SK-N-SH (cell line): Measurements from ENCODE around the gene NEGR1. TPM values are rescaled to one million over a fixed set of nuclear protein-coding genes. Genes with fewer than 3 reads are reported as not detected.

Source experiments
- CTCF ChIA-PET: fragments of 300-600, 350-600 bp; formaldehyde crosslinking; extraction: SDS; loops from one replicate; lab custom pipeline; 2021; lab: Yijun Ruan, JAX
- POLR2A ChIA-PET: fragments of 350-600 bp; sonication (Branson Sonifier 250); formaldehyde crosslinking; extraction: SDS; loops from one replicate; lab custom pipeline; 2020; ENCODE audit warnings: antibody characterized with exemption, inconsistent platforms; lab: Yijun Ruan, JAX
- DNase-seq: peaks from one replicate; pipeline ENCODE4 v3.0.0; 2012
- H2AFZ ChIP-seq: fragments of 200-600 bp; sonication (generic); 2 replicates; pipeline ENCODE4 v1.8.1; 2016; ENCODE audit warnings: antibody characterized with exemption, mild to moderate bottlenecking, low read depth
- H3F3A ChIP-seq: fragments of 200-600 bp; sonication (generic); replicated peaks from 2 replicates; pipeline ENCODE3; 2016; ENCODE audit warnings: antibody characterized with exemption, mild to moderate bottlenecking; ENCODE audit not compliant: insufficient read depth
- H3K27ac ChIP-seq, 2 experiments: fragments of 200-500 bp in 1 of 2; fragments of 200-600 bp in 1 of 2; sonication (Bioruptor generic) in 1 of 2; sonication (generic), shearing (Covaris generic) in 1 of 2; 2 replicates each; pipeline versions ENCODE4 v1.5.1 to v1.6.1; 2014 to 2016; ENCODE audit warnings: low read depth in 2 of 2, inconsistent platforms in 1 of 2, low read length in 1 of 2, mild to moderate bottlenecking in 1 of 2, mixed read lengths in 1 of 2
- H3K27me3 ChIP-seq: fragments of 200-600 bp; sonication (generic), shearing (Covaris generic); 2 replicates; pipeline ENCODE4 v1.6.1; 2016; ENCODE audit warnings: mixed run types; ENCODE audit not compliant: insufficient read depth
- H3K36me3 ChIP-seq, 2 experiments: fragments of 200-500 bp in 1 of 2; fragments of 200-600 bp in 1 of 2; sonication (Bioruptor generic) in 1 of 2; sonication (generic) in 1 of 2; replicated peaks in 1 of 2; 2 replicates each; pipeline versions ENCODE3 to v1.5.1; 2014 to 2016; ENCODE audit warnings: low read length in 1 of 2, mild to moderate bottlenecking in 1 of 2; ENCODE audit not compliant: insufficient read depth in 2 of 2, control insufficient read depth in 1 of 2
- H3K4me1 ChIP-seq, 2 experiments: fragments of 200-500 bp in 1 of 2; fragments of 200-600 bp in 1 of 2; sonication (Bioruptor generic) in 1 of 2; sonication (generic), shearing (Covaris generic) in 1 of 2; 2 replicates each; pipeline versions ENCODE4 v1.5.1 to v1.6.1; 2014 to 2016; ENCODE audit warnings: low read depth in 1 of 2, low read length in 1 of 2, mixed run types in 1 of 2; ENCODE audit not compliant: insufficient read depth in 2 of 2, control insufficient read depth in 1 of 2
- H3K4me2 ChIP-seq: fragments of 200-600 bp; sonication (generic), shearing (Covaris generic); 2 replicates; pipeline ENCODE4 v1.6.1; 2017; ENCODE audit warnings: mixed run types
- H3K4me3 ChIP-seq, 2 experiments: fragments of 200-500 bp in 1 of 2; fragments of 200-600 bp in 1 of 2; sonication (Bioruptor generic) in 1 of 2; sonication (generic), shearing (Covaris generic) in 1 of 2; 2 replicates each; pipeline versions ENCODE4 v1.5.1 to v1.8.1; 2014 to 2016; ENCODE audit warnings: low read depth in 2 of 2, inconsistent platforms in 1 of 2, low read length in 1 of 2, mild to moderate bottlenecking in 1 of 2, mixed read lengths in 1 of 2, moderate library complexity in 1 of 2
- H3K79me2 ChIP-seq: fragments of 200-600 bp; sonication (generic); 2 replicates; pipeline ENCODE4 v1.8.1; 2017; ENCODE audit warnings: mild to moderate bottlenecking; ENCODE audit not compliant: insufficient read depth
- H3K9ac ChIP-seq: fragments of 200-600 bp; sonication (generic); 2 replicates; pipeline ENCODE4 v1.6.1; 2017; ENCODE audit warnings: mixed run types
- H3K9me2 ChIP-seq: fragments of 200-600 bp; sonication (generic); 2 replicates; pipeline ENCODE4 v1.6.1; 2017; ENCODE audit warnings: mixed run types
- H3K9me3 ChIP-seq: fragments of 200-600 bp; sonication (generic); 2 replicates; pipeline ENCODE4 v1.6.1; 2017; ENCODE audit warnings: mixed run types, mild to moderate bottlenecking, moderate library complexity
- H4K20me1 ChIP-seq: fragments of 200-600 bp; sonication (generic); 2 replicates; pipeline ENCODE4 v1.6.1; 2017; ENCODE audit warnings: mild to moderate bottlenecking, mixed run types; ENCODE audit not compliant: insufficient read depth
- CHD2 ChIP-seq: fragments of 150-350 bp; IDR thresholded peaks from 2 replicates; pipeline ENCODE4 v1.6.1; 2018; ENCODE audit warnings: low read length; ENCODE audit not compliant: partially characterized antibody
- EZH2phosphoT487 ChIP-seq: fragments of 200-600 bp; sonication (generic); IDR thresholded peaks from 2 replicates; pipeline ENCODE4 v1.6.1; 2017; ENCODE audit warnings: low read depth, mixed run types, mild to moderate bottlenecking, antibody characterized with exemption, moderate library complexity, borderline replicate concordance
- FOXJ3 ChIP-seq: sonication (generic); formaldehyde crosslinking; IDR thresholded peaks from 2 replicates; pipeline ENCODE4 v1.5.1; 2020; ENCODE audit warnings: mild to moderate bottlenecking, missing genetic modification reagents
- FOXM1 ChIP-seq: IDR thresholded peaks from 2 replicates; pipeline ENCODE4 v1.4.0; 2012; ENCODE audit warnings: low read depth, mild to moderate bottlenecking
- GABPA ChIP-seq: IDR thresholded peaks from 2 replicates; pipeline ENCODE4 v1.4.0; 2012; ENCODE audit warnings: low read depth, mild to moderate bottlenecking
- GATA2 ChIP-seq: sonication (generic); formaldehyde crosslinking; IDR thresholded peaks from 2 replicates; pipeline ENCODE4 v1.5.0; 2020; ENCODE audit warnings: mild to moderate bottlenecking, missing genetic modification reagents
- MEF2A ChIP-seq: IDR thresholded peaks from 2 replicates; pipeline ENCODE4 v1.4.0; 2012; ENCODE audit warnings: low read depth, borderline replicate concordance
- NFIC ChIP-seq: IDR thresholded peaks from 2 replicates; pipeline ENCODE4 v1.4.0; 2012; ENCODE audit warnings: borderline replicate concordance
- NRF1 ChIP-seq: IDR thresholded peaks from 2 replicates; pipeline ENCODE4 v1.6.1; 2012; ENCODE audit warnings: low read depth, mild to moderate bottlenecking, low read length
- POLR2AphosphoS5 ChIP-seq: IDR thresholded peaks from 2 replicates; pipeline ENCODE4 v1.6.1; 2012; ENCODE audit warnings: low read depth, low read length
- RCOR1 ChIP-seq: fragments of 150-350 bp; IDR thresholded peaks from 2 replicates; pipeline ENCODE4 v1.6.1; 2017; ENCODE audit warnings: antibody characterized with exemption, low read length
- RFX5 ChIP-seq: IDR thresholded peaks from 2 replicates; pipeline ENCODE4 v1.6.1; 2012; ENCODE audit warnings: mild to moderate bottlenecking, improper control_type of control experiment, low read length
- SMC3 ChIP-seq: IDR thresholded peaks from 2 replicates; pipeline ENCODE4 v1.6.1; 2012; ENCODE audit warnings: low read depth, low read length, improper control_type of control experiment
- TAF1 ChIP-seq: IDR thresholded peaks from 2 replicates; pipeline ENCODE4 v1.6.1; 2012; ENCODE audit warnings: low read depth, mild to moderate bottlenecking, low read length, moderate library complexity, borderline replicate concordance
- TCF12 ChIP-seq: IDR thresholded peaks from 2 replicates; pipeline ENCODE4 v1.4.0; 2012
- WGBS: methylation state at CpG from one replicate; pipeline ENCODE4 v1.1.6; 2017; ENCODE audit warnings: low lambda C conversion rate; 5-methylcytosine and 5-hydroxymethylcytosine counted together
- polyA plus RNA-seq, 3 experiments: library from polyadenylated mRNA; depleted of rRNA; stranded (reverse); fragments of >200 nt; gene quantifications; 2 replicates each; pipeline ENCODE4 v1.2.3, GENCODE V29; 2012
- TF ChIP-seq, protein P1 (sequence below): fragments of 150-350 bp; IDR thresholded peaks from 2 replicates; pipeline ENCODE4 v1.6.1; 2016; ENCODE audit warnings: mild to moderate bottlenecking, low read depth, low read length
- TF ChIP-seq, protein P2 (sequence below): IDR thresholded peaks from 2 replicates; pipeline ENCODE4; 2012
- TF ChIP-seq, protein P3 (sequence below): fragments of 150-350 bp; IDR thresholded peaks from 2 replicates; pipeline ENCODE4 v1.6.1; 2017; ENCODE audit warnings: antibody characterized with exemption, low read length, low read depth, borderline replicate concordance

The NEGR1 gene
- polyA plus RNA-seq, 1 of the 3 experiments (the other 2 are of a cell fraction) = 0.21 TPM

DNA sequence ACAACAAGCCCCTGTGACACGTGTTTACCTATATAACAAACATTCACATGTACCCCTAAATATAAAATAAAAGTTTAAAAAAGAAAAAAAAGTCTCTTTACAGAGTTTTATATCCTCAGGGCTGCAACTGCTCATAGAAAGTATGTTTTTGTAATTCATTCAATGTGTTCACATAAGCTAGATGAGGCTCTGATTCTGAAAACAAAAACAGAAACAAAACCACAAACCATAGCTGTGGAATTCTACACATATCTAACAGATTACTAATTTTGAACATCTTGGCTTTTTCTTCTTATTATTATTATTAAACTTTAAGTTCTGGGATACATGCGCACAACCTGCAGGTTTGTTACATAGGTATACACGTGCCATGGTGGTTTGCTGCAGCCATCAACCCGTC lies 621.9 kb downstream of the NEGR1 start:
- CTCF ChIA-PET = no interaction called here
- no peak overlapping the region for H2AFZ ChIP-seq
- H3F3A ChIP-seq = no peaks in the 10 kb centered on the region
- no peak for DNase-seq
- no peaks in the 10 kb centered on the region for H3K79me2 ChIP-seq
- no peak overlapping the region for H3K27ac ChIP-seq
- no peaks in the 10 kb centered on the region for H3K27me3 ChIP-seq
- no peak overlapping the region for H3K4me2 ChIP-seq
- no peaks in the 10 kb centered on the region for H3K4me1 ChIP-seq
- POLR2A ChIA-PET = no interaction called here
- TF ChIP-seq CHD2 = no peak
- no peak for TF ChIP-seq MEF2A
- TF ChIP-seq, protein P1, sequence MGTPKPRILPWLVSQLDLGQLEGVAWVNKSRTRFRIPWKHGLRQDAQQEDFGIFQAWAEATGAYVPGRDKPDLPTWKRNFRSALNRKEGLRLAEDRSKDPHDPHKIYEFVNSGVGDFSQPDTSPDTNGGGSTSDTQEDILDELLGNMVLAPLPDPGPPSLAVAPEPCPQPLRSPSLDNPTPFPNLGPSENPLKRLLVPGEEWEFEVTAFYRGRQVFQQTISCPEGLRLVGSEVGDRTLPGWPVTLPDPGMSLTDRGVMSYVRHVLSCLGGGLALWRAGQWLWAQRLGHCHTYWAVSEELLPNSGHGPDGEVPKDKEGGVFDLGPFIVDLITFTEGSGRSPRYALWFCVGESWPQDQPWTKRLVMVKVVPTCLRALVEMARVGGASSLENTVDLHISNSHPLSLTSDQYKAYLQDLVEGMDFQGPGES = no peak
- no peak for TF ChIP-seq FOXJ3 (CRISPR knock-in tag)
- no peak for TF ChIP-seq FOXM1
- TF ChIP-seq NRF1 = no peak
- no peak for TF ChIP-seq GABPA
- no peak for TF ChIP-seq TCF12
- no peak for TF ChIP-seq EZH2phosphoT487
- no peak for TF ChIP-seq POLR2AphosphoS5
- TF ChIP-seq, protein P2, sequence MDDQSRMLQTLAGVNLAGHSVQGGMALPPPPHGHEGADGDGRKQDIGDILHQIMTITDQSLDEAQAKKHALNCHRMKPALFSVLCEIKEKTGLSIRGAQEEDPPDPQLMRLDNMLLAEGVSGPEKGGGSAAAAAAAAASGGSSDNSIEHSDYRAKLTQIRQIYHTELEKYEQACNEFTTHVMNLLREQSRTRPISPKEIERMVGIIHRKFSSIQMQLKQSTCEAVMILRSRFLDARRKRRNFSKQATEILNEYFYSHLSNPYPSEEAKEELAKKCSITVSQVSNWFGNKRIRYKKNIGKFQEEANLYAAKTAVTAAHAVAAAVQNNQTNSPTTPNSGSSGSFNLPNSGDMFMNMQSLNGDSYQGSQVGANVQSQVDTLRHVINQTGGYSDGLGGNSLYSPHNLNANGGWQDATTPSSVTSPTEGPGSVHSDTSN = no peak
- TF ChIP-seq, protein P3, sequence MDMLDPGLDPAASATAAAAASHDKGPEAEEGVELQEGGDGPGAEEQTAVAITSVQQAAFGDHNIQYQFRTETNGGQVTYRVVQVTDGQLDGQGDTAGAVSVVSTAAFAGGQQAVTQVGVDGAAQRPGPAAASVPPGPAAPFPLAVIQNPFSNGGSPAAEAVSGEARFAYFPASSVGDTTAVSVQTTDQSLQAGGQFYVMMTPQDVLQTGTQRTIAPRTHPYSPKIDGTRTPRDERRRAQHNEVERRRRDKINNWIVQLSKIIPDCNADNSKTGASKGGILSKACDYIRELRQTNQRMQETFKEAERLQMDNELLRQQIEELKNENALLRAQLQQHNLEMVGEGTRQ = no peak
- no peak for TF ChIP-seq TAF1
- no peak for TF ChIP-seq SMC3
- no peak for TF ChIP-seq GATA2
- no peak for TF ChIP-seq RFX5
- no peak for TF ChIP-seq NFIC
- TF ChIP-seq RCOR1 = no peak
- no peaks in the 10 kb centered on the region for H3K9me3 ChIP-seq
- H3K9me2 ChIP-seq = no peaks in the 10 kb centered on the region
- H3K9ac ChIP-seq = no peak overlapping the region
- no peaks in the 10 kb centered on the region for H4K20me1 ChIP-seq
- 48% methylated on average over 4 of the region's 4 CpGs for WGBS
- H3K4me3 ChIP-seq = no peak overlapping the region
- no peaks in the 10 kb centered on the region for H3K36me3 ChIP-seq
